Endothelial cell of umbilical vein (primary cell): Measurements from ENCODE around the gene RBM4B. TPM values are rescaled to one million over a fixed set of nuclear protein-coding genes. Genes with fewer than 3 reads are reported as not detected.
"Not testable (repeated sequence)": the region's sequence is repeated elsewhere in the genome, so short reads cannot be mapped to it uniquely, and the experiment has no call there.

Experiments
- BruUV-seq: library from RNA; stranded (reverse); fragments of 400-500 nt; replicated peaks from 2 replicates; lab custom pipeline; 2021; lab: Mats Ljungman, UMichigan
- CTCF ChIA-PET: fragments of 300-600, 350-600 bp; sonication (Branson Sonifier 250); formaldehyde crosslinking; loops from one replicate; lab custom pipeline; 2021; ENCODE audit warnings: antibody characterized with exemption, inconsistent platforms; lab: Charles Lee
- POLR2A ChIA-PET: fragments of 300-600, 350-600 bp; sonication (Branson Sonifier 250); formaldehyde crosslinking; loops from one replicate; lab custom pipeline; 2021; ENCODE audit warnings: antibody characterized with exemption, inconsistent platforms; lab: Charles Lee
- DNase-seq: peaks from one replicate; pipeline ENCODE4 v3.0.0-alpha.2; 2011; ENCODE audit warnings: low read depth, low spot score
- FAIRE-seq: peaks from 2 replicates; lab custom pipeline; 2011; peaks lifted over from hg19 to GRCh38; lab: Jason Lieb, UNC
- H2AFZ ChIP-seq: 2 replicates; pipeline ENCODE4 v1.6.0; 2012; ENCODE audit warnings: low read depth, low read length, control low read depth, inconsistent platforms
- H3K27ac ChIP-seq: 2 replicates; pipeline ENCODE4 v1.5.1; 2011; ENCODE audit warnings: low read depth, mild to moderate bottlenecking, control low read depth, low read length, moderate library complexity; ENCODE audit not compliant: insufficient read depth
- H3K27me3 ChIP-seq, 2 experiments: 2 replicates each; pipeline versions ENCODE4 v1.6.0 to v1.6.1; 2011; ENCODE audit warnings: low read length in 2 of 2, mixed read lengths in 1 of 2; ENCODE audit not compliant: control insufficient read depth in 2 of 2, insufficient read depth in 2 of 2
- H3K36me3 ChIP-seq, 2 experiments: 2 replicates in 1 of 2; 3 replicates in 1 of 2; pipeline ENCODE4 v1.5.1; 2011; ENCODE audit warnings: low read length in 2 of 2, mild to moderate bottlenecking in 1 of 2, moderate library complexity in 1 of 2; ENCODE audit not compliant: control insufficient read depth in 2 of 2, insufficient read depth in 2 of 2; ENCODE audit errors: extremely low read depth in 1 of 2
- H3K4me1 ChIP-seq: 3 replicates; pipeline ENCODE4 v1.5.1; 2011; ENCODE audit warnings: mild to moderate bottlenecking, low read length; ENCODE audit not compliant: control insufficient read depth, insufficient read depth; ENCODE audit errors: extremely low read depth
- H3K4me2 ChIP-seq: 2 replicates; pipeline ENCODE4 v1.6.1; 2011; ENCODE audit warnings: low read length, control low read depth, mixed read lengths; ENCODE audit not compliant: insufficient read depth
- H3K4me3 ChIP-seq, 3 experiments: fragments of 200-600 bp in 1 of 3; sonication (generic), shearing (Covaris generic) in 1 of 3; replicated peaks in 1 of 3; 2 replicates each; pipeline ENCODE4 v1.5.1; 2011 to 2016; ENCODE audit warnings: control low read depth in 3 of 3, low read length in 3 of 3, mild to moderate bottlenecking in 2 of 3, inconsistent platforms in 1 of 3, low read depth in 1 of 3, moderate library complexity in 1 of 3; ENCODE audit not compliant: insufficient read depth in 1 of 3
- H3K79me2 ChIP-seq: 2 replicates; pipeline ENCODE4 v1.6.0; 2012; ENCODE audit warnings: low read length, inconsistent platforms; ENCODE audit not compliant: control insufficient read depth, insufficient read depth
- H3K9ac ChIP-seq: replicated peaks from 2 replicates; pipeline ENCODE3; 2011; ENCODE audit warnings: low read length, control low read depth; ENCODE audit not compliant: insufficient read depth; ENCODE audit errors: extremely low read depth
- H3K9me1 ChIP-seq: replicated peaks from 3 replicates; pipeline ENCODE4 v1.6.0; 2011; ENCODE audit warnings: mild to moderate bottlenecking, low read length; ENCODE audit not compliant: control insufficient read depth, insufficient read depth; ENCODE audit errors: extremely low read depth
- H3K9me3 ChIP-seq: replicated peaks from 2 replicates; pipeline ENCODE4 v1.5.1; 2012; ENCODE audit warnings: low read length, inconsistent platforms; ENCODE audit not compliant: control insufficient read depth, insufficient read depth
- H4K20me1 ChIP-seq: replicated peaks from 2 replicates; pipeline ENCODE3; 2011; ENCODE audit warnings: mild to moderate bottlenecking, low read length; ENCODE audit not compliant: control insufficient read depth, insufficient read depth; ENCODE audit errors: extremely low read depth
- CTCF ChIP-seq, 2 donors: IDR thresholded peaks; 1 replicate in 1 of 2; 2 replicates in 1 of 2; pipeline ENCODE4 v1.5.1; 2011; ENCODE audit warnings: low read length in 2 of 2, mild to moderate bottlenecking in 2 of 2, moderate library complexity in 2 of 2, control low read depth in 1 of 2, inconsistent platforms in 1 of 2, low read depth in 1 of 2; ENCODE audit not compliant: insufficient read depth in 1 of 2; ENCODE audit errors: extremely low read depth in 1 of 2
- EZH2 ChIP-seq: IDR thresholded peaks from 2 replicates; pipeline ENCODE4 v1.6.1; 2012; ENCODE audit warnings: borderline replicate concordance, low read depth, mild to moderate bottlenecking, moderate library complexity, low read length, inconsistent platforms; ENCODE audit not compliant: severe bottlenecking
- FOS ChIP-seq: IDR thresholded peaks from 2 replicates; pipeline ENCODE4 v1.6.1; 2011; ENCODE audit warnings: mild to moderate bottlenecking, low read length, moderate library complexity, borderline replicate concordance; ENCODE audit not compliant: insufficient read depth
- GATA2 ChIP-seq: IDR thresholded peaks from 2 replicates; pipeline ENCODE4 v1.7.0; 2011; ENCODE audit warnings: low read depth, mild to moderate bottlenecking, moderate library complexity, mixed read lengths, low read length; ENCODE audit not compliant: insufficient read length, insufficient read depth
- JUN ChIP-seq: IDR thresholded peaks from 2 replicates; pipeline ENCODE4 v1.6.1; 2011; ENCODE audit warnings: borderline replicate concordance, low read depth; ENCODE audit not compliant: insufficient read length, insufficient read depth
- MYC ChIP-seq: IDR thresholded peaks from one replicate; pipeline ENCODE4 v1.6.1; 2011; ENCODE audit warnings: mild to moderate bottlenecking, low read depth, low read length
- POLR2A ChIP-seq: IDR thresholded peaks from 2 replicates; pipeline ENCODE4 v1.6.1; 2012; ENCODE audit warnings: low read depth, mild to moderate bottlenecking, control low read depth, low read length
- POLR2AphosphoS5 ChIP-seq: IDR thresholded peaks from 2 replicates; pipeline ENCODE4 v1.6.1; 2012; ENCODE audit warnings: low read depth, mild to moderate bottlenecking, control low read depth, low read length, moderate library complexity; ENCODE audit not compliant: insufficient read depth
- dilution Hi-C: fragments of 300-500 bp; cut with MboI; formaldehyde crosslinking; loops from one replicate; pipeline ENCODE4 v1.15.0; 2019; ENCODE audit warnings: low sequenced_read_pairs; ENCODE audit not compliant: extremely low pct_ligation_motif_present
- intact Hi-C: fragments of 100-400 bp; cut with micrococcal nuclease; formaldehyde crosslinking; loops from one replicate; pipeline ENCODE4 v1.10.0; 2022
- polyA plus RNA-seq, 4 experiments: library from polyadenylated mRNA; depleted of rRNA in 3 of 4; stranded (reverse) in 3 of 4; unstranded in 1 of 4; fragments of >200 nt; gene quantifications; 2 replicates each; pipeline versions ENCODE4 v1.2.1 to v1.2.3, GENCODE V29; 2011 to 2012; ENCODE audit warnings: missing spikeins in 1 of 4
- total RNA-seq: library from RNA; stranded (reverse); gene quantifications from 2 replicates; pipeline ENCODE4 v1.2.3, GENCODE V29; 2021
- TF ChIP-seq, protein P1 (sequence below): IDR thresholded peaks from 2 replicates; pipeline ENCODE4 v1.6.1; 2011; ENCODE audit not compliant: insufficient read depth, insufficient read length

The RBM4B gene
- total and polyA plus RNA-seq, 2 donors (not counting 3 experiments of a cell fraction or from before 2014, with no cell fraction given), result 22.2 to 31.2 TPM

DNA sequence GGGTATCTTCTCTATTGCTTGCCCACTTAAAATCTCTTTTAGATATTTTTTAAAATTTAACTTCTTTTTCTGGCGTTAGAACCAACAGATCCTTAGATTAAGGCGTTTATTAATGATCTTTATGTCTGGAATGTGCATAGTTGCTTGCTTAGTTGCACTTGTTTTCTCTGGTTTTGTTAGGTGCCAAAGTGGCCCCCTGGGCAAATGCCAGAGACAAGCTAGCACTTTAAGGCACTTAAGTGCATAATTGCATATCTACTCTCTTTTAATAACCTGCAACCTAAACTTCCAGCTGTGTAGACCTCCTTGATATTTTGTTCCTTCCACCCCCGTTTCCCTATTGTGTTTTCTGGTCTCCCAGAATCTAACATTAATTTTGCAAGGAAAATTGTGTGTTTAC, 35.9 kb downstream of the RBM4B start:
- intact Hi-C loops (no loop called here), dilution Hi-C loops (no loop called here)
- ChIA-PET CTCF (interaction anchor here (1.5 kb wide), 1 partner anchor 49 kb away, joined by 3 read pairs; the partner anchor contains the start of genes CCDC87 and CCS), POLR2A (no interaction called here)
- H4K20me1 ChIP-seq, result peaks cover 38% of the 10 kb centered on the region
- no peaks in the 10 kb centered on the region for H3K9me3 ChIP-seq
- peaks cover 35 to 40% of the 10 kb centered on the region in 2 experiments for H3K36me3 ChIP-seq
- no TSS peak for BruUV-seq
- DNase-seq (no peak), FAIRE-seq (no peak)
- H3K4me2 ChIP-seq, result peak overlapping the region; percentile 90
- H3K27me3 ChIP-seq, result no peaks in the 10 kb centered on the region
- peak overlapping the region in 2 of 3 experiments; percentile 13 to 71 for H3K4me3 ChIP-seq
- H3K79me2 ChIP-seq, result peaks cover 92% of the 10 kb centered on the region
- no peaks in the 10 kb centered on the region for H3K9me1 ChIP-seq
- H2AFZ ChIP-seq, result no peak overlapping the region
- no peak for TF ChIP-seq MYC
- TF ChIP-seq, protein P1, sequence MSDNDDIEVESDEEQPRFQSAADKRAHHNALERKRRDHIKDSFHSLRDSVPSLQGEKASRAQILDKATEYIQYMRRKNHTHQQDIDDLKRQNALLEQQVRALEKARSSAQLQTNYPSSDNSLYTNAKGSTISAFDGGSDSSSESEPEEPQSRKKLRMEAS, result no peak
- no peak for TF ChIP-seq GATA2
- no peak for TF ChIP-seq POLR2A
- TF ChIP-seq EZH2, result no peak
- TF ChIP-seq JUN, result no peak
- no peak for TF ChIP-seq POLR2AphosphoS5
- TF ChIP-seq FOS, result no peak
- no peak for TF ChIP-seq CTCF (IDR thresholded peaks at IDR 0.05; ENCODE audit: extremely low read depth in 1 of 2, insufficient read depth in 1 of 2, low read depth in 1 of 2, low read length in 2 of 2)
- H3K9ac ChIP-seq, result no peak overlapping the region
- H3K27ac ChIP-seq, result no peak overlapping the region
- H3K4me1 ChIP-seq, result peaks cover 45% of the 10 kb centered on the region

GRCh38 chr11:66639814-66640340, 37.8 kb downstream of the RBM4B start:
- Histone ChIP-seq H3K4me1 (peaks cover 45% of the 10 kb centered on the region), H3K36me3 (peaks cover 22 to 31% of the 10 kb centered on the region in 2 experiments), H3K79me2 (peaks cover 88% of the 10 kb centered on the region), H3K4me3 (peak overlapping the region in 2 of 3 experiments; percentile 84 to 94), H3K9ac (peak overlapping the region; percentile 95), H3K4me2 (peak overlapping the region; percentile 90), H4K20me1 (peaks cover 28% of the 10 kb centered on the region)
- dilution Hi-C loops, H3K27me3 ChIP-seq, H3K27ac ChIP-seq, DNase-seq, H3K9me1 ChIP-seq, H2AFZ ChIP-seq, BruUV-seq, FAIRE-seq, POLR2A ChIA-PET, H3K9me3 ChIP-seq: not testable (repeated sequence)
- intact Hi-C loops, result loop anchor here (1.0 kb wide), 1 partner anchor 96 kb away; no protein-coding TSS in a partner anchor
- CTCF ChIA-PET, result interaction anchor here (1.3 to 3.4 kb wide), 3 partner anchors 22 to 62 kb away, joined by 3 to 32 read pairs (median 4); partner anchors contain the start of gene RBM4B
